Measurements from ENCODE around the gene ARL6IP4.
A peak's percentile ranks its signal among the peaks of the same experiment; 100 is the strongest.
"Not testable (repeated sequence)": the region's sequence is repeated elsewhere in the genome, so short reads cannot be mapped to it uniquely, and the experiment has no call there.

Gene ARL6IP4

DNA sequence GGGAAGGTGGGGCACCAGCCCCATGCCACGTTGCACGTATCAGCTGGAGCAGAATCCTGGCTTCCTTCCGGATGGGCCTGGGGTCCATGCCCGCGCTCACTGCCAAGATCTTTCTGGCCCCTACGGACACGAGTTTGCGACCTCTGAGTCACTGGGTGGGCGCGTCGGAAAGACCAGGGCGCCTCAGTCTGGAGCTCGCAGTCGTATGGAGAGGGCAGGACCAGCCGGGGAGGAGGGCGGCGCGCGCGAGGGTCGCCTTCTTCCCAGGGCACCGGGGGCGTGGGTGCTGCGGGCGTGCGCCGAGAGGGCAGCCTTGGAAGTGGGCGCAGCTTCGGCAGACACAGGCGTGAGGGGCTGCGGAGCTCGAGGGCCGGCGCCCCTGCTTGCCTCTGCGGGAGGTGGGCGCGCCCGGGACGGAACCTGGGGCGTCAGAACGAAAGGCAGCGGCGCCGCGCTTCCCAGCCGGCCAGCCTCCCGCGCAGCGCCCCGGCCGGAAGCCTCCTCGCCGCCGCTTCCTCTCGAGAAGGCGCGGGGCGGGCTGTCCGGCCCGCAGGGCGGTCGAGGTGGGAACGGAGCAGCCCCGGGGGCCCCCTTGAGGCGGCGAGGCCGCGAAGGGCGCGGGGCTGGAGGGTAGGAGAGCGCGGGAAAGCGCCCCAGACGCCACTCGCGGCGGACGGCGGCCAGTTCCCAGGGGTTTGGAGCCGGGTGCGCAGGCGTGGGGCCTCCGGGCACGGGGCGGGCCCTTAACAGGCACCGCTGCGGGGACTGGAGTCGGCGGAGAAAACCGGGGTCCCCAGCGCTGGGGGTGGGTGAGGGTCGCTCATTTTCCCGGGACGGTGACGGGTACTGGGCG, at the start of gene ARL6IP4:
Gene ARL6IP4, plus strand, starts transcription at position 499 of the 853 bp plus-strand sequence. CDS start 459 bp downstream, outside the sequence.
- peak within 1 kb of the TSS; percentile 87 for H3K9ac ChIP-seq (ENCODE audit: low read length)
- no peaks in the 10 kb centered on the region for H3K27me3 ChIP-seq (ENCODE audit: control insufficient read depth, insufficient read depth, low read length)
- H3K27ac ChIP-seq (ENCODE audit: low read depth, low read length), result peak within 1 kb of the TSS; percentile 76
- H3K4me3 ChIP-seq (ENCODE audit: low read length), result peak within 1 kb of the TSS; percentile 87
- H3K36me3 ChIP-seq (ENCODE audit: control insufficient read depth, insufficient read depth, low read length), result peaks cover 8% of the 10 kb centered on the region
- peaks cover 24% of the 10 kb centered on the region for H3K4me1 ChIP-seq (ENCODE audit: control insufficient read depth, insufficient read depth, low read length)

DNA sequence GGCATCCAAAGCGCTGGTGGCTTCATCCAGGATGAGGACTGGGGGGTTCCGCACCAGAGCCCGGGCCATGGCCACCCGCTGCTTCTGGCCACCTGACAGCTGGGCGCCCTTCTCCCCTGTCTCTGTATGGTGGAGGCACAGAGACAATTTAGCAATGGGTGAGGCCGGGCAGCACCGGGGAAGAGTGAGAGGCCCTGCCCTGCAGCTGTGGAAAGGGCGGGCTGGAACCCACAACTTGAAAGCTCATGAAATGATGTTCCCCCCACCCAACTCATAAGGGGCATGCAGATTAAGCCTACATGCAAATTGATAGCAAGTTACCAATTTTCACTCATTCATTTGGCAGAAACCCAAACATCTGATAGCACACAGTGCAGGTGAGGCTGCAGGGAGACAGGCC, 48.3 kb upstream of the ARL6IP4 start:
- H3K4me1 ChIP-seq (ENCODE audit: control insufficient read depth, insufficient read depth, low read length), result no peaks in the 10 kb centered on the region
- H3K9ac ChIP-seq (ENCODE audit: low read length), result no peak overlapping the region
- H3K27ac ChIP-seq (ENCODE audit: low read depth, low read length), result no peak overlapping the region
- H3K27me3 ChIP-seq (ENCODE audit: control insufficient read depth, insufficient read depth, low read length), result no peaks in the 10 kb centered on the region
- H3K36me3 ChIP-seq (ENCODE audit: control insufficient read depth, insufficient read depth, low read length), result no peaks in the 10 kb centered on the region
- no peak overlapping the region for H3K4me3 ChIP-seq (ENCODE audit: low read length)

DNA sequence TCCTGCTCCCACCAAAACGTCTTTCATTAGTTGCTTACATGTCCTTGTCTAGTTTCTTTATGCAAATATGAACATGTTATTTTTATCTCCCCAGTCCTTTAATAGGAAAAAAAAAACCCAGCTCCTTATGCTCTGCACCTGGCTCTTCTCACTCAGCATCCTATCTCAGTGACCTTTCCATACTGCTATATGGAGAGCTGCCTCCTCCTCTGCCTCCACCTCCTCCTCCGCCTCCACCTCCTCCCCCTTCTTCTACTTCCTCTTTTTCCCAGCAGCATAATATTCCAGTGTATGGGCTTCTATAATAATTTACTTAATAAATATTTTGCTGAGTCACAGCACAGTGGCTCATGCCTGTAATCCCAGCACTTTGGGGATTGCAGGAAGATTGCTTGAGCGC, 45.8 kb upstream of the ARL6IP4 start:
- H3K4me3 ChIP-seq (ENCODE audit: low read length), result no peak overlapping the region
- no peaks in the 10 kb centered on the region for H3K36me3 ChIP-seq (ENCODE audit: control insufficient read depth, insufficient read depth, low read length)
- no peak overlapping the region for H3K9ac ChIP-seq (ENCODE audit: low read length)
- no peaks in the 10 kb centered on the region for H3K4me1 ChIP-seq (ENCODE audit: control insufficient read depth, insufficient read depth, low read length)
- no peaks in the 10 kb centered on the region for H3K27me3 ChIP-seq (ENCODE audit: control insufficient read depth, insufficient read depth, low read length)
- H3K27ac ChIP-seq (ENCODE audit: low read depth, low read length), result no peak overlapping the region

DNA sequence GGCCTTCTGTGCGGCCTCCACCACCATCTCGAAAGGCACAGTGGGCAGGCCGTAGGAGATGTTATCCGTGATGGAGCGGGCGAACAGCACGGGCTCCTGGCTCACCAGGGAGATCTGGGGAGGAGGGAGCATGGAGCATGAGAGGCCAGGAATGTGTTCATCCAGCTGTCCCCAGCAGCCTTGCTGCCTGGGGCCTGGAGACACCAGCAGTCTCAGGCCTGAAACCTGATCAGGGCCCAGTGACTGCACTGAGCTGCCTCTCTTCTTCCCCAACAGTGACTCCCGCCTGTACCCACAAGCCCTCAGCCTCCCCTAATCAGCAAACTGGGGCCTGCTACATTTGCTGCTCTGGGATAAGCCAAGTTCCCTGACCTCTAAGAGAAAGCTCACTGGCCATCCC, 45.2 kb upstream of the ARL6IP4 start:
- Histone ChIP-seq H3K27ac (ENCODE audit: low read depth, low read length) (no peak overlapping the region), H3K4me3 (ENCODE audit: low read length) (no peak overlapping the region), H3K27me3 (ENCODE audit: control insufficient read depth, insufficient read depth, low read length) (no peaks in the 10 kb centered on the region), H3K36me3 (ENCODE audit: control insufficient read depth, insufficient read depth, low read length) (no peaks in the 10 kb centered on the region), H3K9ac (ENCODE audit: low read length) (no peak overlapping the region), H3K4me1 (ENCODE audit: control insufficient read depth, insufficient read depth, low read length) (no peaks in the 10 kb centered on the region)

DNA sequence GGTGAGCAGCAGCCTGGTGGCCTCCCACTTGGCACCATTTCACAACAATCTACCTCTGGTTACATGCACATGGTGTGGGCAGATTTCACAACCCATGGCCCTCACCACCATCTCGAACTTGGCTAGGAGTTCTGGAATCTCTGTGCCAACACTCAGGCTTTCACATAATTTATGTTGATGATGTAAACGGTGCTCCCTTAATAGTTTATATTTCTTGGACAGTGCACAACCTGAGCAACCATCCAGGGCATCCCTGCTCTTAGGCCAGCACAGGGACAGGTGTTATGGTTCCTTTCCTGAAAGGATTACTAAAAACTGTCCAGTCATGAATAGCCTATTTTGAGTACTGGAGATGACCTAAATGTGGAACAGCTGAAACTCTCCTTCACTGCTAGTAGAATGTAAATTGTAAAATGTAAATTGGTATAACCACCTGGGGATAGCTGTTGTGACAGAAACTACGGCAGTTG, 42.8 kb upstream of the ARL6IP4 start:
- no peaks in the 10 kb centered on the region for H3K27me3 ChIP-seq (ENCODE audit: control insufficient read depth, insufficient read depth, low read length)
- H3K4me3 ChIP-seq (ENCODE audit: low read length), result no peak overlapping the region
- H3K27ac ChIP-seq (ENCODE audit: low read depth, low read length), result no peak overlapping the region
- no peaks in the 10 kb centered on the region for H3K36me3 ChIP-seq (ENCODE audit: control insufficient read depth, insufficient read depth, low read length)
- H3K9ac ChIP-seq (ENCODE audit: low read length), result no peak overlapping the region
- H3K4me1 ChIP-seq (ENCODE audit: control insufficient read depth, insufficient read depth, low read length), result no peaks in the 10 kb centered on the region

DNA sequence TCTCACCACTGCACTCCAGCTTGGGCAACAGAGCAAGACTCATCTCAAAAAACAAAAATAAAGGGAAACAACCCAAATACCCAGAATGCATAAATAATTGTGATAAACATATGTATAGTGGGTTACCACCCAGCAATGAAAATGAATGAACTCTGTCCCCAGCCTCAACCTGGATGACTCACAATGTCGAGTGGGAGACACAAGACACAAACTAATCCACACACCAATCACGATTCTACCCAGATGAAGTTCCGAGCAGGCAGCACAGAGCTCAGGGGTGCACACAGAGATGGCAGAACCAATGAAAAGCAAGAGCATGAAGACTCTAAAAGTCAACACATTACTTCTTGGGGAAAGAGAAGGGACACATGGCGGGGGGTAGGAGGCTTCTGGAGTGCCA, 41.4 kb upstream of the ARL6IP4 start:
- no peak overlapping the region for H3K4me3 ChIP-seq (ENCODE audit: low read length)
- H3K9ac ChIP-seq (ENCODE audit: low read length), result no peak overlapping the region
- H3K4me1 ChIP-seq (ENCODE audit: control insufficient read depth, insufficient read depth, low read length), result no peaks in the 10 kb centered on the region
- H3K27ac ChIP-seq (ENCODE audit: low read depth, low read length), result no peak overlapping the region
- no peaks in the 10 kb centered on the region for H3K36me3 ChIP-seq (ENCODE audit: control insufficient read depth, insufficient read depth, low read length)
- H3K27me3 ChIP-seq (ENCODE audit: control insufficient read depth, insufficient read depth, low read length), result no peaks in the 10 kb centered on the region

DNA sequence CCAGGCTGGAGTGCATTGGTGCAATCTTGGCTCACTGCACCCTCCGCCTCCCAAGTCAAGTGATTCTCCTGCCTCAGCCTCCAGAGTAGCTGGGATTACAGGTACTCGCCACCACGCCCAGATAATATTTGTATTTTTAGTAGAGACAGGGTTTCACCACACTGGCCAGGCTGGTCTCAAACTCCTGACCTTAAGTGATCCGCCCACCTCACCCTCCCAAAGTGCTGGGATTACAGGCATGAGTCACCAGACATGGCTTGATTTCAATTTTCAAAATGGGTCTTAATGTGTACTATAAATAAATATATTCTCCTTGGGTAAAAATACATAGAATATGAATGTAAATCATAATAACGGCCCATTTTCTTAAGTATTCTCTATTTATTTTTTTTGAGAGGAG, 39.1 kb upstream of the ARL6IP4 start:
- not testable (repeated sequence) for H3K4me1 ChIP-seq (ENCODE audit: control insufficient read depth, insufficient read depth, low read length); H3K27ac ChIP-seq (ENCODE audit: low read depth, low read length); H3K9ac ChIP-seq (ENCODE audit: low read length); H3K4me3 ChIP-seq (ENCODE audit: low read length); H3K36me3 ChIP-seq (ENCODE audit: control insufficient read depth, insufficient read depth, low read length); H3K27me3 ChIP-seq (ENCODE audit: control insufficient read depth, insufficient read depth, low read length)

DNA sequence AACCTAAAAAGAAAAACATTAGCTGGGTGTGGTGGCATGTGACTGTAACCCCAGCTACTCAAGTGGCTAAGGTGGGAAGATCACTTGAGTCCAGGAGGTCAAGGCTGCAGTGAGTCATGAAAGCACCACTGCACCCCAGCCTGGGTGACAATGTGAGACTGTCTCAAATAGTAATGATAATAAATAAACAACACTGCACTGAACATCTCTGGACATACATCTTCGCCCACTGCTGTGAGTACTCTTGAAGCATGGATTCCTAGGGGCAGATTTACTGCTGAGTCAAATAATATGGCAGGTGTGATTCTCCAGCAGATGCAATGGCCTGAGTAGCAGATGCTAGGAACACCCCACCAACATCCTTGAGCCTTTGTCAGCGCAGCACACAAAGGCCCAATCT, 37.8 kb upstream of the ARL6IP4 start:
- Histone ChIP-seq H3K36me3 (ENCODE audit: control insufficient read depth, insufficient read depth, low read length) (no peaks in the 10 kb centered on the region), H3K9ac (ENCODE audit: low read length) (no peak overlapping the region), H3K27me3 (ENCODE audit: control insufficient read depth, insufficient read depth, low read length) (no peaks in the 10 kb centered on the region), H3K4me3 (ENCODE audit: low read length) (no peak overlapping the region), H3K4me1 (ENCODE audit: control insufficient read depth, insufficient read depth, low read length) (no peaks in the 10 kb centered on the region), H3K27ac (ENCODE audit: low read depth, low read length) (no peak overlapping the region)

DNA sequence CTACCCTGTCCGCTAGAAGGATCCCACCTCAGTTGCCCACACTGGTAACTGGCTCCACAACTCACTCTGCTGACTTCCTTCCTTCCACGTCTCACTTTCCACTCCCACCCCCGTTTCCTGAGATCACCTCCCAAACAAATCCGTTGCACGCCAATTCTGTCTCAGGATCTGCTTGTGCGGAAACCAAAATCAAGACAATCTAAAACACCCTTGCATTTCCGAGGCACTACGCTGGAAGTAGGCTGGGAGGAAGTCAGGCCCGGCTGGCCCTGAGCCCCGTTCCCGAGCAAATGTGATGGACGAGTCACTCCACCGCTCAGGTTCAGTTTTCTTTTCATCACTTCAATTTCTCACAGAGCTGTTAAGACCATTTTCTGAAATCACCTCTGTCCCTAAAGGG, 37.3 kb upstream of the ARL6IP4 start:
- Histone ChIP-seq H3K27ac (ENCODE audit: low read depth, low read length) (no peak overlapping the region), H3K27me3 (ENCODE audit: control insufficient read depth, insufficient read depth, low read length) (no peaks in the 10 kb centered on the region), H3K4me3 (ENCODE audit: low read length) (no peak overlapping the region), H3K4me1 (ENCODE audit: control insufficient read depth, insufficient read depth, low read length) (no peaks in the 10 kb centered on the region), H3K36me3 (ENCODE audit: control insufficient read depth, insufficient read depth, low read length) (no peaks in the 10 kb centered on the region), H3K9ac (ENCODE audit: low read length) (no peak overlapping the region)

DNA sequence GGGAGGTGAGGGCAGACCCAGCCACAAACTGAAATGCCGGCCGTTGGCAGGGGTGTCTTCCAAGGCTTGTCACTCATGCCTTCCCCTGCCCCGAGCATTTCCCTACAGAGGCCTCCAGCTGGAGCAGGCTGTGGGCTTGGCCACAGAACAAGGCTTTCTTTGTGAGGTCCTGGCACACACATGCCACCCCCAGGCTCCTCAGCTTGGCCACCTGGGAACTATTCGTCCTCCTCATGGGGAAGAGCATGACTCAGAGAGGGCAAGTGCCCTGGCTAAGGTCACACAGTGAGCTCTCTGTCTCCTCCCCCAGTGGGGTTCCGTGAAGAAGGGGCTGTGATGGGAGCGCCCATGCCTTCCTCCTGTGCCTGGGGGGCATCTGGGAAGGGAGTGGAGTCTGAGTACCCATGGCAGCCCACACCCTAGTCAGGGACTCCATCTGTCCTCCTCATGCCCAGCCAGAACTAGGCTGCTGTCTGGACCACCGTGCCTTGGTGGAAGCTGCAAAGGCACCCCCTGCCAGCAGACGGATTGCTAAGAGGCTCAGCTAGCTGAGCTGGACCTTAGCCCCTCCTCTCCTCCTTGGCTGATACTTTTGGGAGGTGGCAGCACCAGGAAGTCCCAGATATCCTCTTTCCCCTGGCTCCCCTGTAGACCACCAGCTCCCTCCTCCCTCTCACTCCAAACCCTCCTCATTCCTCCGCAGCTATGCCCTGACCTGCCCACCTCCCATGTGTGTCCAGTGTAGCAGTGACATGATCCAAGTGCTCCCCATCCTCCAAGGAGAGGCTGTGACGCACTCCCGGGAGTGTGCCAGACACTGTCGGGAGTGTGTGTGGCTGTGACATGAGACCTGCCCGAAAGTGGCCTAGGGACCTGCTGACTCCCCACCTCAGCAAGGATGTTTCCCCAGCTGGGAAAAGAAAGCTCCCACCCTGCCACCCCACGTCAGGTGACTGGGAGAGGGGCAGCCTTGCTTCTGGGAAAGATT, 35.6 kb upstream of the ARL6IP4 start:
- Histone ChIP-seq H3K4me3 (ENCODE audit: low read length) (no peak overlapping the region), H3K9ac (ENCODE audit: low read length) (no peak overlapping the region), H3K27me3 (ENCODE audit: control insufficient read depth, insufficient read depth, low read length) (no peaks in the 10 kb centered on the region), H3K36me3 (ENCODE audit: control insufficient read depth, insufficient read depth, low read length) (no peaks in the 10 kb centered on the region), H3K27ac (ENCODE audit: low read depth, low read length) (no peak overlapping the region), H3K4me1 (ENCODE audit: control insufficient read depth, insufficient read depth, low read length) (no peaks in the 10 kb centered on the region)

DNA sequence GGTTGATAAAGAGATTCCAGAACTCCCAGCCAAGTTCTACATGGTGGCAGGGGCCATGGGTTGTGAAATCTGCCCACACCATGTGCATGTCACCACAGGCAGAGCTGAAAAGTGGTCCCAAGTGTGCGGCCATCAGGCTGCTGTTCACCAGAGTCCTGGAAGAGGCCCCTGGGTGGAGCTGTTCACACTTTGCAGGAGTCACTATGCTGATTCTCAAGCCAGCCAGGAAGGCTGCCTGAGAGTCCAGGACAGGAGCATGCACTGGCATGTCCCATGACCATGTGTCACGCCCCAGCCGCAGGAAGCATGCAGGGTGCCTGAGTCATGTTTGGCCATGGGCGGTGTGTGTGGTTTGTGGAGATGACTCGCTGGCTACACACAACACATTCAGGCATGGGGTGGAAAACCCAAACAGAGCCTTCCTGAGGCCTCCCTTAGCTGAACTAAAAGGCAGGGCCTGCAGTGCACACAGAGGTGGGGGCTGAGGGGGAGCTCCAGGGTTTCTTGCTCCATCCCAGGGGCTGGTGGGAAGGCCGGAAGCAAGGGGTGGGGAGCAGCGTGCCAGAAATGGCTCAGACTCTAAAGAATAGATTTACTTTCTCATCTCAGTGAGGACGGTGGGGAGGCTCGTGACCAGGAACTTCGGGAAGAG, 33.7 kb upstream of the ARL6IP4 start:
- Histone ChIP-seq H3K27me3 (ENCODE audit: control insufficient read depth, insufficient read depth, low read length) (no peaks in the 10 kb centered on the region), H3K4me3 (ENCODE audit: low read length) (no peak overlapping the region), H3K4me1 (ENCODE audit: control insufficient read depth, insufficient read depth, low read length) (no peaks in the 10 kb centered on the region), H3K9ac (ENCODE audit: low read length) (no peak overlapping the region), H3K36me3 (ENCODE audit: control insufficient read depth, insufficient read depth, low read length) (no peaks in the 10 kb centered on the region), H3K27ac (ENCODE audit: low read depth, low read length) (peak overlapping the region; percentile 7)

DNA sequence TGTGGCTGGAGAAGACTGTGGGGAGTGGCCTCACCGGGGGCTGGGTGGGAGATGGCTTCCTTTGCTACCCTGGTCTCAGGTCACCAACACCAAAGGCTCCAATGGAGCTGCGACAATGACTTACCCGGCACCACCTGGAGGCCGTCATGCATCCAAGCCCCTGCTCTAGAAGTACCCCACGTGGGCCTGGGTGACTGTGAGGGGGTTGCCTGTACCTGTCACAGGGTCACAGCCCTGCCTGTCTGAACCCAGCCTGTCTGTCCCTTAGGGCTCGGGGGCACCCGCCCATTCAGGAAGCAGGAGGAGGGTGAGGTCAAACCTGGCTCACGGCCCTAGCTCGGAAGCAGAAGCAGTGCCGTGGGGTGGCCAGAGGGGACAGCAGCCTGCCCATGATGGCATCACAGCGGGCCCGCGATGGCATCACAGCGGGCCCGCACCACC, 33.1 kb upstream of the ARL6IP4 start:
- no peak overlapping the region for H3K4me3 ChIP-seq (ENCODE audit: low read length)
- H3K9ac ChIP-seq (ENCODE audit: low read length), result no peak overlapping the region
- H3K27ac ChIP-seq (ENCODE audit: low read depth, low read length), result peak overlapping the region; percentile 7
- no peaks in the 10 kb centered on the region for H3K36me3 ChIP-seq (ENCODE audit: control insufficient read depth, insufficient read depth, low read length)
- H3K27me3 ChIP-seq (ENCODE audit: control insufficient read depth, insufficient read depth, low read length), result no peaks in the 10 kb centered on the region
- no peaks in the 10 kb centered on the region for H3K4me1 ChIP-seq (ENCODE audit: control insufficient read depth, insufficient read depth, low read length)
